ENCODE results near the gene DYSF. TPM values are rescaled to one million over a fixed set of nuclear protein-coding genes. Genes with fewer than 3 reads are reported as not detected.

The DYSF gene
- total RNA-seq, 1 donor from 2014 or later = 11.1 TPM

GRCh38 chr2:71534201-71534600 lies 80.8 kb downstream of the DYSF start:
- Mint-ChIP-seq H3K9me3 (ENCODE audit: unreplicated experiment) (peaks cover 3% of the 10 kb centered on the region), H3K4me3 (ENCODE audit: unreplicated experiment) (no peak overlapping the region), H3K27me3 (ENCODE audit: unreplicated experiment) (peaks cover 4% of the 10 kb centered on the region), H3K4me1 (ENCODE audit: low read depth, unreplicated experiment) (peaks cover 2% of the 10 kb centered on the region), H3K36me3 (ENCODE audit: unreplicated experiment) (no peaks in the 10 kb centered on the region), H3K27ac (ENCODE audit: unreplicated experiment) (no peak overlapping the region)
- DNase-seq = no peak
- TF ChIP-seq CTCF (IDR thresholded peaks at IDR 0.05; ENCODE audit: partially characterized antibody, unreplicated experiment) = no peak

GRCh38 chr2:71534826-71535225 lies 81.5 kb downstream of the DYSF start:
- peaks cover 2% of the 10 kb centered on the region for H3K4me1 Mint-ChIP-seq (ENCODE audit: low read depth, unreplicated experiment)
- no peak for DNase-seq
- no peaks in the 10 kb centered on the region for H3K36me3 Mint-ChIP-seq (ENCODE audit: unreplicated experiment)

GRCh38 chr2:71535526-71535925 lies 82.2 kb downstream of the DYSF start:
- no peak for TF ChIP-seq CTCF (IDR thresholded peaks at IDR 0.05; ENCODE audit: partially characterized antibody, unreplicated experiment)
- Mint-ChIP-seq H3K9me3 (ENCODE audit: unreplicated experiment) (peaks cover 3% of the 10 kb centered on the region), H3K4me1 (ENCODE audit: low read depth, unreplicated experiment) (peaks cover 2% of the 10 kb centered on the region), H3K27ac (ENCODE audit: unreplicated experiment) (no peak overlapping the region), H3K36me3 (ENCODE audit: unreplicated experiment) (no peaks in the 10 kb centered on the region), H3K4me3 (ENCODE audit: unreplicated experiment) (no peak overlapping the region), H3K27me3 (ENCODE audit: unreplicated experiment) (peaks cover 2% of the 10 kb centered on the region)
- no peak for DNase-seq

More at GRCh38 chr2:71534826-71535225, 81.5 kb downstream of the DYSF start:
- Mint-ChIP-seq H3K4me3 (ENCODE audit: unreplicated experiment) (no peak overlapping the region), H3K9me3 (ENCODE audit: unreplicated experiment) (peaks cover 3% of the 10 kb centered on the region), H3K27ac (ENCODE audit: unreplicated experiment) (no peak overlapping the region), H3K27me3 (ENCODE audit: unreplicated experiment) (peaks cover 2% of the 10 kb centered on the region)
- no peak for TF ChIP-seq CTCF (IDR thresholded peaks at IDR 0.05; ENCODE audit: partially characterized antibody, unreplicated experiment)

- Mint-ChIP-seq H3K4me3 (ENCODE audit: unreplicated experiment) (no peak overlapping the region), H3K4me1 (ENCODE audit: low read depth, unreplicated experiment) (peaks cover 2% of the 10 kb centered on the region), H3K27ac (ENCODE audit: unreplicated experiment) (no peak overlapping the region), H3K27me3 (ENCODE audit: unreplicated experiment) (peaks cover 2% of the 10 kb centered on the region), H3K36me3 (ENCODE audit: unreplicated experiment) (peaks cover 5% of the 10 kb centered on the region), H3K9me3 (ENCODE audit: unreplicated experiment) (peaks cover 3% of the 10 kb centered on the region)
- DNase-seq = no peak
- no peak for TF ChIP-seq CTCF (IDR thresholded peaks at IDR 0.05; ENCODE audit: partially characterized antibody, unreplicated experiment)
Measured at GRCh38 chr2:71536226-71536671, 82.9 kb downstream of the DYSF start.

- TF ChIP-seq CTCF (IDR thresholded peaks at IDR 0.05; ENCODE audit: partially characterized antibody, unreplicated experiment) = no peak
- Mint-ChIP-seq H3K4me1 (ENCODE audit: low read depth, unreplicated experiment) (peaks cover 2% of the 10 kb centered on the region), H3K27ac (ENCODE audit: unreplicated experiment) (no peak overlapping the region), H3K27me3 (ENCODE audit: unreplicated experiment) (peaks cover 2% of the 10 kb centered on the region), H3K4me3 (ENCODE audit: unreplicated experiment) (no peak overlapping the region), H3K36me3 (ENCODE audit: unreplicated experiment) (peaks cover 5% of the 10 kb centered on the region), H3K9me3 (ENCODE audit: unreplicated experiment) (peaks cover 2% of the 10 kb centered on the region)
- DNase-seq = no peak
Measured at GRCh38 chr2:71538241-71538640, 84.9 kb downstream of the DYSF start.
